Endothelial cell of umbilical vein (primary cell): ENCODE data around the gene MROH8. TPM values are rescaled to one million over a fixed set of nuclear protein-coding genes. Genes with fewer than 3 reads are reported as not detected.

Experiments used
- BruUV-seq: library from RNA; stranded (reverse); fragments of 400-500 nt; replicated peaks from 2 replicates; lab custom pipeline; 2021; lab: Mats Ljungman, UMichigan
- CTCF ChIA-PET: fragments of 300-600, 350-600 bp; sonication (Branson Sonifier 250); formaldehyde crosslinking; loops from one replicate; lab custom pipeline; 2021; ENCODE audit warnings: antibody characterized with exemption, inconsistent platforms; lab: Charles Lee
- POLR2A ChIA-PET: fragments of 300-600, 350-600 bp; sonication (Branson Sonifier 250); formaldehyde crosslinking; loops from one replicate; lab custom pipeline; 2021; ENCODE audit warnings: antibody characterized with exemption, inconsistent platforms; lab: Charles Lee
- DNase-seq: peaks from one replicate; pipeline ENCODE4 v3.0.0-alpha.2; 2011; ENCODE audit warnings: low read depth, low spot score
- FAIRE-seq: peaks from 2 replicates; lab custom pipeline; 2011; peaks lifted over from hg19 to GRCh38; lab: Jason Lieb, UNC
- H2AFZ ChIP-seq: 2 replicates; pipeline ENCODE4 v1.6.0; 2012; ENCODE audit warnings: low read depth, low read length, control low read depth, inconsistent platforms
- H3K27ac ChIP-seq: 2 replicates; pipeline ENCODE4 v1.5.1; 2011; ENCODE audit warnings: low read depth, mild to moderate bottlenecking, control low read depth, low read length, moderate library complexity; ENCODE audit not compliant: insufficient read depth
- H3K27me3 ChIP-seq, 2 experiments: 2 replicates each; pipeline versions ENCODE4 v1.6.0 to v1.6.1; 2011; ENCODE audit warnings: low read length in 2 of 2, mixed read lengths in 1 of 2; ENCODE audit not compliant: control insufficient read depth in 2 of 2, insufficient read depth in 2 of 2
- H3K36me3 ChIP-seq, 2 experiments: 2 replicates in 1 of 2; 3 replicates in 1 of 2; pipeline ENCODE4 v1.5.1; 2011; ENCODE audit warnings: low read length in 2 of 2, mild to moderate bottlenecking in 1 of 2, moderate library complexity in 1 of 2; ENCODE audit not compliant: control insufficient read depth in 2 of 2, insufficient read depth in 2 of 2; ENCODE audit errors: extremely low read depth in 1 of 2
- H3K4me1 ChIP-seq: 3 replicates; pipeline ENCODE4 v1.5.1; 2011; ENCODE audit warnings: mild to moderate bottlenecking, low read length; ENCODE audit not compliant: control insufficient read depth, insufficient read depth; ENCODE audit errors: extremely low read depth
- H3K4me2 ChIP-seq: 2 replicates; pipeline ENCODE4 v1.6.1; 2011; ENCODE audit warnings: low read length, control low read depth, mixed read lengths; ENCODE audit not compliant: insufficient read depth
- H3K4me3 ChIP-seq, 3 experiments: fragments of 200-600 bp in 1 of 3; sonication (generic), shearing (Covaris generic) in 1 of 3; replicated peaks in 1 of 3; 2 replicates each; pipeline ENCODE4 v1.5.1; 2011 to 2016; ENCODE audit warnings: control low read depth in 3 of 3, low read length in 3 of 3, mild to moderate bottlenecking in 2 of 3, inconsistent platforms in 1 of 3, low read depth in 1 of 3, moderate library complexity in 1 of 3; ENCODE audit not compliant: insufficient read depth in 1 of 3
- H3K79me2 ChIP-seq: 2 replicates; pipeline ENCODE4 v1.6.0; 2012; ENCODE audit warnings: low read length, inconsistent platforms; ENCODE audit not compliant: control insufficient read depth, insufficient read depth
- H3K9ac ChIP-seq: replicated peaks from 2 replicates; pipeline ENCODE3; 2011; ENCODE audit warnings: low read length, control low read depth; ENCODE audit not compliant: insufficient read depth; ENCODE audit errors: extremely low read depth
- H3K9me1 ChIP-seq: replicated peaks from 3 replicates; pipeline ENCODE4 v1.6.0; 2011; ENCODE audit warnings: mild to moderate bottlenecking, low read length; ENCODE audit not compliant: control insufficient read depth, insufficient read depth; ENCODE audit errors: extremely low read depth
- H3K9me3 ChIP-seq: replicated peaks from 2 replicates; pipeline ENCODE4 v1.5.1; 2012; ENCODE audit warnings: low read length, inconsistent platforms; ENCODE audit not compliant: control insufficient read depth, insufficient read depth
- H4K20me1 ChIP-seq: replicated peaks from 2 replicates; pipeline ENCODE3; 2011; ENCODE audit warnings: mild to moderate bottlenecking, low read length; ENCODE audit not compliant: control insufficient read depth, insufficient read depth; ENCODE audit errors: extremely low read depth
- CTCF ChIP-seq, 2 donors: IDR thresholded peaks; 1 replicate in 1 of 2; 2 replicates in 1 of 2; pipeline ENCODE4 v1.5.1; 2011; ENCODE audit warnings: low read length in 2 of 2, mild to moderate bottlenecking in 2 of 2, moderate library complexity in 2 of 2, control low read depth in 1 of 2, inconsistent platforms in 1 of 2, low read depth in 1 of 2; ENCODE audit not compliant: insufficient read depth in 1 of 2; ENCODE audit errors: extremely low read depth in 1 of 2
- EZH2 ChIP-seq: IDR thresholded peaks from 2 replicates; pipeline ENCODE4 v1.6.1; 2012; ENCODE audit warnings: borderline replicate concordance, low read depth, mild to moderate bottlenecking, moderate library complexity, low read length, inconsistent platforms; ENCODE audit not compliant: severe bottlenecking
- FOS ChIP-seq: IDR thresholded peaks from 2 replicates; pipeline ENCODE4 v1.6.1; 2011; ENCODE audit warnings: mild to moderate bottlenecking, low read length, moderate library complexity, borderline replicate concordance; ENCODE audit not compliant: insufficient read depth
- GATA2 ChIP-seq: IDR thresholded peaks from 2 replicates; pipeline ENCODE4 v1.7.0; 2011; ENCODE audit warnings: low read depth, mild to moderate bottlenecking, moderate library complexity, mixed read lengths, low read length; ENCODE audit not compliant: insufficient read length, insufficient read depth
- JUN ChIP-seq: IDR thresholded peaks from 2 replicates; pipeline ENCODE4 v1.6.1; 2011; ENCODE audit warnings: borderline replicate concordance, low read depth; ENCODE audit not compliant: insufficient read length, insufficient read depth
- MAX ChIP-seq: IDR thresholded peaks from 2 replicates; pipeline ENCODE4 v1.6.1; 2011; ENCODE audit not compliant: insufficient read depth, insufficient read length
- MYC ChIP-seq: IDR thresholded peaks from one replicate; pipeline ENCODE4 v1.6.1; 2011; ENCODE audit warnings: mild to moderate bottlenecking, low read depth, low read length
- POLR2A ChIP-seq: IDR thresholded peaks from 2 replicates; pipeline ENCODE4 v1.6.1; 2012; ENCODE audit warnings: low read depth, mild to moderate bottlenecking, control low read depth, low read length
- POLR2AphosphoS5 ChIP-seq: IDR thresholded peaks from 2 replicates; pipeline ENCODE4 v1.6.1; 2012; ENCODE audit warnings: low read depth, mild to moderate bottlenecking, control low read depth, low read length, moderate library complexity; ENCODE audit not compliant: insufficient read depth
- dilution Hi-C: fragments of 300-500 bp; cut with MboI; formaldehyde crosslinking; loops from one replicate; pipeline ENCODE4 v1.15.0; 2019; ENCODE audit warnings: low sequenced_read_pairs; ENCODE audit not compliant: extremely low pct_ligation_motif_present
- intact Hi-C: fragments of 100-400 bp; cut with micrococcal nuclease; formaldehyde crosslinking; loops from one replicate; pipeline ENCODE4 v1.10.0; 2022
- polyA plus RNA-seq, 4 experiments: library from polyadenylated mRNA; depleted of rRNA in 3 of 4; stranded (reverse) in 3 of 4; unstranded in 1 of 4; fragments of >200 nt; gene quantifications; 2 replicates each; pipeline versions ENCODE4 v1.2.1 to v1.2.3, GENCODE V29; 2011 to 2012; ENCODE audit warnings: missing spikeins in 1 of 4
- total RNA-seq: library from RNA; stranded (reverse); gene quantifications from 2 replicates; pipeline ENCODE4 v1.2.3, GENCODE V29; 2021

MROH8 gene
- total and polyA plus RNA-seq, 2 donors (not counting 3 experiments of a cell fraction or from before 2014, with no cell fraction given) = 1.3 to 1.5 TPM

- dilution Hi-C loops = no loop called here
- DNase-seq (no peak), FAIRE-seq (no peak)
- Histone ChIP-seq H3K36me3 (peaks cover 18 to 24% of the 10 kb centered on the region in 2 experiments), H3K4me1 (no peaks in the 10 kb centered on the region), H2AFZ (no peak overlapping the region), H3K9ac (no peak overlapping the region), H3K27ac (no peak overlapping the region), H3K9me3 (no peaks in the 10 kb centered on the region), H3K27me3 (no peaks in the 10 kb centered on the region), H3K4me2 (no peak overlapping the region), H3K9me1 (no peaks in the 10 kb centered on the region), H4K20me1 (peaks cover 2% of the 10 kb centered on the region), H3K4me3 (no peak overlapping the region), H3K79me2 (peaks cover 90% of the 10 kb centered on the region)
- intact Hi-C loops = no loop called here
- TF ChIP-seq GATA2 (no peak), FOS (no peak), CTCF (IDR thresholded peaks at IDR 0.05; ENCODE audit: extremely low read depth in 1 of 2, insufficient read depth in 1 of 2, low read depth in 1 of 2, low read length in 2 of 2) (no peak), MYC (no peak), POLR2A (no peak), POLR2AphosphoS5 (no peak), EZH2 (no peak), JUN (no peak), MAX (no peak)
- CTCF ChIA-PET = interaction anchor here (1.0 to 1.4 kb wide), 3 partner anchors 10 to 181 kb away, joined by 3 read pairs; partner anchors contain the start of genes MROH8 and RPN2
- POLR2A ChIA-PET = no interaction called here
- no TSS peak for BruUV-seq
These were observed 9.4 kb upstream of the MROH8 start for GRCh38 chr20:37188787-37189186.
